GM19193 (cell line): ENCODE measurements around the gene GHRHR.

ENCODE experiments used
- POLR2A ChIP-seq: IDR thresholded peaks from 4 replicates; pipeline ENCODE4 v1.6.1; 2011; ENCODE audit not compliant: insufficient read depth, insufficient read length; ENCODE audit errors: extremely low read depth

The GHRHR gene

GRCh38 chr7:31020652-31021051 is 56.9 kb downstream of the GHRHR start:
- no peak for TF ChIP-seq POLR2A

GRCh38 chr7:31022117-31022516 is 58.4 kb downstream of the GHRHR start:
- no peak for TF ChIP-seq POLR2A

- TF ChIP-seq POLR2A = no peak
These were observed 59.0 kb downstream of the GHRHR start for GRCh38 chr7:31022726-31023125.

- no peak for TF ChIP-seq POLR2A
These were observed 60.1 kb downstream of the GHRHR start for GRCh38 chr7:31023877-31024276.

- no peak for TF ChIP-seq POLR2A
These were observed 63.6 kb downstream of the GHRHR start for GRCh38 chr7:31027161-31027965.

- TF ChIP-seq POLR2A = no peak
These were observed 64.3 kb downstream of the GHRHR start for GRCh38 chr7:31028006-31028405.

GRCh38 chr7:31028417-31028992 is 64.8 kb downstream of the GHRHR start:
- no peak for TF ChIP-seq POLR2A
